ENCODE data around the gene PDE6B.
"Not testable (repeated sequence)": the region's sequence is repeated elsewhere in the genome, so short reads cannot be mapped to it uniquely, and the experiment has no call there.

PDE6B gene

DNA sequence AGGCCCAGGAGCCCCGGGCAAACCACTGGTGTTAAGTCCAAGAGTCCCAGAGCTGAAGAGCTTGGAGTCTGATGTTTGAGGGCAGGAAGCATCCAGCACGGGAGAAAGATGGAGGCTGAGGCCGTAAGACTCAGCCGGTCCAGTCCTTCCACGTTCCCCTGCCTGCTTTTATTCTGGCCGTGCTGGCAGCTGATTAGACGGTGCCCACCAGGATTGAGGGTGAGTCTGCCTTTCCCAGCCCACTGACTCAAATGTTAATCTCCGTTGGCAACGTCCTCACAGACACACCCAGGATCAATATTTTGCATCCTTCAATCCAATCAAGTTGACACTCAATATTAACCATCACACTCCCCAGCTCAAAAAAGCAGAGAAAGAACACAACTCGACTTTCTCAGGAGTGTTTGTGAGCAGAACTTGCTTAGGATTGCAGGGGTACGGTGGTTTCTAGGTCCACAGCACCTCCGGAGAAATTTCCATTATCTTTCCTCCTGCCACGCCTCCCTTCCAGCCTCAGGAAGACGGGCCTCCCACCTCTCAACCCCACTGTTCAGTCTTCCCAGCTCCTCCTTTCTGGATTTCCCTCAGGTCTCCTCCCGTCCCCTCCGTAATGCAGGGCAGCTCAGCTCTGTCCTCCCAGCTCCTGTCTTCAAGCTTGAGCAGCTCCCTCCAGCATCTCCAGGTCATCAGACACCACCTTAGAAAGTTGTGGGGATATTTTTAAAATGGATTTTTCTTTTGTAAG lies 36.0 kb upstream of the PDE6B start:
- DNase-seq (ENCODE audit: low spot score): no peak
- in situ Hi-C loops (cut with MboI; ENCODE audit: low pct_unique_long_range_greater_than_20kb, low sequenced_read_pairs, unreplicated experiment): no loop called here
- TF ChIP-seq, protein P1, sequence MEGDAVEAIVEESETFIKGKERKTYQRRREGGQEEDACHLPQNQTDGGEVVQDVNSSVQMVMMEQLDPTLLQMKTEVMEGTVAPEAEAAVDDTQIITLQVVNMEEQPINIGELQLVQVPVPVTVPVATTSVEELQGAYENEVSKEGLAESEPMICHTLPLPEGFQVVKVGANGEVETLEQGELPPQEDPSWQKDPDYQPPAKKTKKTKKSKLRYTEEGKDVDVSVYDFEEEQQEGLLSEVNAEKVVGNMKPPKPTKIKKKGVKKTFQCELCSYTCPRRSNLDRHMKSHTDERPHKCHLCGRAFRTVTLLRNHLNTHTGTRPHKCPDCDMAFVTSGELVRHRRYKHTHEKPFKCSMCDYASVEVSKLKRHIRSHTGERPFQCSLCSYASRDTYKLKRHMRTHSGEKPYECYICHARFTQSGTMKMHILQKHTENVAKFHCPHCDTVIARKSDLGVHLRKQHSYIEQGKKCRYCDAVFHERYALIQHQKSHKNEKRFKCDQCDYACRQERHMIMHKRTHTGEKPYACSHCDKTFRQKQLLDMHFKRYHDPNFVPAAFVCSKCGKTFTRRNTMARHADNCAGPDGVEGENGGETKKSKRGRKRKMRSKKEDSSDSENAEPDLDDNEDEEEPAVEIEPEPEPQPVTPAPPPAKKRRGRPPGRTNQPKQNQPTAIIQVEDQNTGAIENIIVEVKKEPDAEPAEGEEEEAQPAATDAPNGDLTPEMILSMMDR (IDR thresholded peaks at IDR 0.05; ENCODE audit: extremely low read depth, insufficient read depth, missing control alignments): no peak

DNA sequence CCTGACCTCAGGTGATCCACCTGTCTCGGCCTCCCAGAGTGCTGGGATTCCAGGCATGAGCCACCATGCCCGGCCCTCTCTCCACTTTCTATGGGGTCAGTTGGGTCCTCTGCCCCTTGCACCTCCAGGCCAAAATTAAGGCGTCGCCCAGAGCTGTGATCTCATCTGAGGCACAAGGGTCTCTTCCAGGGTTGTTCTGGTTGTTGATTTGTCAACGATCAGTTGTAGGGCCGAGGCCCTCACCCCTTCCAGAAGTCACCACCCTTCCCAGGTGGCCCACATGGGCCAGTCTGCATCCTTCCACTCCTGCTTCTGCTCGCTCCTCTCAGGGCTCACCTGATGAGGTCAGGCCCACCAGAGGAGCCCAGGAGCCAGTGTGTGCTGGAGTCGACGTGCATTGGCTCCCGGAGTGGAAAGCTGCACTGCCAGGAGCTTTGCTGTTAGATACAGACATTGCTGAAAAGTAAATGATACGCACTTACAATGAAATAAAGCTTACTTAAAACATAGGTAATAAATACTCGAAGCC lies 35.0 kb upstream of the PDE6B start:
- in situ Hi-C loops (cut with MboI; ENCODE audit: low pct_unique_long_range_greater_than_20kb, low sequenced_read_pairs, unreplicated experiment): no loop called here
- DNase-seq (ENCODE audit: low spot score): no peak
- TF ChIP-seq, protein P1 (IDR thresholded peaks at IDR 0.05; ENCODE audit: extremely low read depth, insufficient read depth, missing control alignments): no peak

DNA sequence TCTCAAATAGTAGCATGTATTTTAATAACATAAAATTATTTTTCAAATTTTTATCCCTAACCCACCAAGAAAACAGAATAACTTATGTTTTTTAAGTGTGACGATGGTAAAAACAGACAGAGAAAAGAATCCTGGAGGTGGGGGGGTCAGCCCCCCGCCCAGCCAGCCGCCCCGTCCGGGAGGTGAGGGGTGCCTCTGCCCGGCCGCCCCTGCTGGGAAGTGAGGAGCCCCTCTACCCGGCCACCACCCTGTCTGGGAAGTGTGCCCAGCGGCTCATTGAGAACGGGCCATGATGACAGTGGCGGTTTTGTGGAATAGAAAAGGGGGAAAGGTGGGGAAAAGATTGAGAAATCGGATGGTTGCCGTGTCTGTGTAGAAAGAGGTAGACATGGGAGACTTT lies 33.2 kb upstream of the PDE6B start:
- in situ Hi-C loops (cut with MboI; ENCODE audit: low pct_unique_long_range_greater_than_20kb, low sequenced_read_pairs, unreplicated experiment): not testable (repeated sequence)

DNA sequence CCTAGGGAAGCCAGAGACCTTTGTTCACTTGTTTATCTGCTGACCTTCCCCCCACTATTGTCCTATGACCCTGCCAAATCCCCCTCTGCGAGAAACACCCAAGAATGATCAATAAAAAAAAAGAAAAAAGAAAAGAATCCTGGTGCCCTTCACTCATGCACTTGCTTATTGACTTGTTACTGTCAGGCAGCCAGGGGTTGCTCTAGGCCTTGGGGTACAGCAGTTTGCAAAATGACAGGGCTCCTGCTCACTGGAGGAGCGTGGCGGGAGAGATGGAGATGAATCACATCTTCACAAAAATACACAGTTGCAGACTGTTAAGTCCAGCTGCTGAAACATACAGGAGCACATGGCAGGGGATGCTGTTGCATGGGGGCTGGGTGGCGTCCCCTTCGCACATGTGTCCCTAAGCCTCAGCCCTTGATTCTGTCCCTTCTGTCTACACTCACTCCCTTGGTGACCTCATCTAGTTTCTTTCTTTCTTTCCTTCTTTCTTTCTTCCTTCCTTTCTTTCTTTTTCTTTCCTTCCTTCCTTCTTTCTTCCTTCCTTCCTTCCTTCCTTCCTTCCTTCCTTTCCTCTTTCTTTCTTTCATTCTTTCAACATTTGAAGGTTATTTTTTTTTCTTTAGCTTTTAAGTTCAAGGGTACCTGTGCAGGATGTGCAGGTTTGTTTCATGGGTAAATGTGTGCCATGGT lies 32.4 kb upstream of the PDE6B start:
- in situ Hi-C loops (cut with MboI; ENCODE audit: low pct_unique_long_range_greater_than_20kb, low sequenced_read_pairs, unreplicated experiment): no loop called here
- DNase-seq (ENCODE audit: low spot score): no peak
- TF ChIP-seq, protein P1 (IDR thresholded peaks at IDR 0.05; ENCODE audit: extremely low read depth, insufficient read depth, missing control alignments): no peak

More for the DNA sequence above, 33.2 kb upstream of the PDE6B start:
- DNase-seq (ENCODE audit: low spot score): not testable (repeated sequence)

DNA sequence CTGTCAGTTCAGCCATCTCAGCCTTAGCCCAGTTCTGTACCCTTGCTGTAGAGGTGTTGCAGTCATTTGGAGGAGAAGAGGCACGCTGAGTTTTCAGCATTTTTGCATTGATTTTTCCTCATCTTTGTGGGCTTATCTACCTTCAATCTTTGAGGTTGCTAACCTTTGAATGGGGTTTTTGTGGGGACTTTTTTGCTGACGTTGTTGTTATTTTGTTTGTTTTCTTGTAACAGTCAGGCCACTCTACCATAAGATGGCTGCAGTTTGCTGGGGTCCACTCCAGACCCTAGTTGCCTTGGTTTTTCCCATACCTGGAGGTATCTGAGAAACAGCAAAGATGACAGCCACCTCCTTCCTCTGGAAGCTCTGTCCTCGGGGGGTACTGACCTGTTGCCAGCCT lies 26.4 kb upstream of the PDE6B start:
- no peak for DNase-seq (ENCODE audit: low spot score)
- in situ Hi-C loops (cut with MboI; ENCODE audit: low pct_unique_long_range_greater_than_20kb, low sequenced_read_pairs, unreplicated experiment): no loop called here
- TF ChIP-seq, protein P1 (IDR thresholded peaks at IDR 0.05; ENCODE audit: extremely low read depth, insufficient read depth, missing control alignments): no peak

DNA sequence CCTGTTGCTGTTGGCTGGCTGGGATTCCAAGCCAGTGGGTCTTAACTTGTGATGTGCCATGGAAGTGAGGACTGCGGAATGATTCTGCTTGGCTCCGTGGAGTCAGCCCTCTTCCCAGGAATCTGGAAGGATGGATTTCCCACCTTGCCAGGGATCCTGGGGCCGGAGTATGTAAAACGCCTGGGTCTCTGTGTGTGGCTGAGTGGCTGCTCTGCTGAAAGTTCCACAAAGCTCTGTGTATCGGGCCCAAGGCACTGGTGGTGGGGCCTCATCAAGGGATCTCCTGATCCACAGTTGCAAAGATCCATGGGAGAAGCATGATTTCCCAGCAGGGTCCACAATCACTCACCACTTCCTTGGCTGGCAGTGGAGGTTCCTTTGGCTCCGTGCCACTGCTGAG lies 25.2 kb upstream of the PDE6B start:
- DNase-seq (ENCODE audit: low spot score): no peak
- in situ Hi-C loops (cut with MboI; ENCODE audit: low pct_unique_long_range_greater_than_20kb, low sequenced_read_pairs, unreplicated experiment): no loop called here
- TF ChIP-seq, protein P1 (IDR thresholded peaks at IDR 0.05; ENCODE audit: extremely low read depth, insufficient read depth, missing control alignments): no peak
